Fibroblast of villous mesenchyme (primary cell): ENCODE results near the gene RBM7. TPM values are rescaled to one million over a fixed set of nuclear protein-coding genes. Genes with fewer than 3 reads are reported as not detected.
A peak's percentile ranks its signal among the peaks of the same experiment; 100 is the strongest.

Experiments
- DNase-seq: peaks from one replicate; pipeline ENCODE4 v3.0.0-alpha.2; 2010; ENCODE audit warnings: low read depth
- H3K4me3 ChIP-seq: 2 replicates; pipeline ENCODE4 v1.5.1; 2011; ENCODE audit warnings: low read depth, mild to moderate bottlenecking, low read length
- total RNA-seq: library from RNA; depleted of rRNA; stranded (reverse); fragments of >200 nt; gene quantifications from 2 replicates; pipeline ENCODE4 v1.2.3, GENCODE V29; 2012
- TF ChIP-seq, protein P1 (sequence below): IDR thresholded peaks from 2 replicates; pipeline ENCODE4 v1.5.1; 2012; ENCODE audit warnings: low read depth, mild to moderate bottlenecking, low read length; ENCODE audit not compliant: insufficient read depth

RBM7 gene
- total RNA-seq, 1 donor, result 53.1 TPM

DNA sequence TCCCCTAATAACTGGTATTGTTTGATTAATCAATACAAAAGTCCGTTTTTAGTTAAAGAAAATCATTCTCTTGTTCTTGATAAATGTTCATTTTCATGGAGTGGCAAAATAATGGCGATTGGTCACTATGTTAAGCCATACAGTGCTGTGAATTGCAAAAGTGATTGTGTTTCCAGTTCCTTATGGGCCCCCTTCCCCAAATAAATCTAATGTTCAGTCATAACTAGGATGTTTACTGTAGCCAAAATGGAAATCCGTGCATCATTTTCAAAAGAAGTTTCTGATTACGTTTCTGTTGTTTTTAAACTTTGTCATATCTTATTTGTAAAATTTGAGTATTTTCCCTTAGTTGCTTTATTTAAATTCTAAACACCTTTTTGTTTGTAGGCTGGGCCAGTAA lies 845 bp downstream of the RBM7 start:
- TF ChIP-seq, protein P1, sequence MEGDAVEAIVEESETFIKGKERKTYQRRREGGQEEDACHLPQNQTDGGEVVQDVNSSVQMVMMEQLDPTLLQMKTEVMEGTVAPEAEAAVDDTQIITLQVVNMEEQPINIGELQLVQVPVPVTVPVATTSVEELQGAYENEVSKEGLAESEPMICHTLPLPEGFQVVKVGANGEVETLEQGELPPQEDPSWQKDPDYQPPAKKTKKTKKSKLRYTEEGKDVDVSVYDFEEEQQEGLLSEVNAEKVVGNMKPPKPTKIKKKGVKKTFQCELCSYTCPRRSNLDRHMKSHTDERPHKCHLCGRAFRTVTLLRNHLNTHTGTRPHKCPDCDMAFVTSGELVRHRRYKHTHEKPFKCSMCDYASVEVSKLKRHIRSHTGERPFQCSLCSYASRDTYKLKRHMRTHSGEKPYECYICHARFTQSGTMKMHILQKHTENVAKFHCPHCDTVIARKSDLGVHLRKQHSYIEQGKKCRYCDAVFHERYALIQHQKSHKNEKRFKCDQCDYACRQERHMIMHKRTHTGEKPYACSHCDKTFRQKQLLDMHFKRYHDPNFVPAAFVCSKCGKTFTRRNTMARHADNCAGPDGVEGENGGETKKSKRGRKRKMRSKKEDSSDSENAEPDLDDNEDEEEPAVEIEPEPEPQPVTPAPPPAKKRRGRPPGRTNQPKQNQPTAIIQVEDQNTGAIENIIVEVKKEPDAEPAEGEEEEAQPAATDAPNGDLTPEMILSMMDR, result no peak
- DNase-seq, result peak; percentile 34
- H3K4me3 ChIP-seq, result peak overlapping the region; percentile 90

DNA sequence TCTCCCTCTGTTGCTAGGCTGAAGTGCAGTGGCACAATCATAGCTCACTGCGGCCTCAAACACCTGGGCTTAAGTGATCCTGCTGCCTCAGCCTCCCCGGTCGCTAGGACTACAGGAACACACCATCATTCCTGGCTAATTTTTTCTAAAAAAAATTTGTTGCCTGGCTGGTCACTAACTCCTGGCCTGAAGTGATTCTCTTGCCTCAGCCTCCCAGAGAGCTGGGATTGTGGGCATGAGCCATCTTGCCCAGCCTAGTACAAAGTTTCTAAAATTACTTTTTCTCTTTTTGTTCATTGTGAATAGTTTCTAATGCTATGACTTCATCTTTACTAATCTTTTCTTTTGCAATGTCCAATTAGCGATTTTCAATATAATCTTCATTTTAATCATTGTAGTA lies 12.5 kb downstream of the RBM7 start:
- TF ChIP-seq, protein P1, result no peak
- no peak overlapping the region for H3K4me3 ChIP-seq
- no peak for DNase-seq

DNA sequence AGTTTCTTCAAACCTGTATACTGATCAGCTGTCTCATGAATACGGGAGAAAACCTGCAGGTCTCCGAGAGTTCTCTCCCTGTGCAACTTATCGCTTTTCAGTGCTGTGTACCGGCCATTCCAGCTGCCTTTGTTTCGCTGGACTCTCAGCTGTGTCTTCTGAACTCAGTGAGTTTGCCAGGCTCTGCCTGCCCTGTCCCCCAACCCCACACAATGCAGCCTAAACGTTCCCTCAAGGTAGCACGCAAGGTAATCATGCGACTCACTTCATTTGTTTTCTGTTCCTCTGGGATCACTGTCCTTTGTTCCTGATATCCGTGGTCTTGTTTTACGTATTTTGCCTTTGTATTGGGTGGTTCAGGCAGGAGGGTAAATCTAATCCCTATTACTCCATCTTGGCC lies 13.5 kb downstream of the RBM7 start:
- H3K4me3 ChIP-seq, result no peak overlapping the region
- TF ChIP-seq, protein P1, result no peak
- no peak for DNase-seq

DNA sequence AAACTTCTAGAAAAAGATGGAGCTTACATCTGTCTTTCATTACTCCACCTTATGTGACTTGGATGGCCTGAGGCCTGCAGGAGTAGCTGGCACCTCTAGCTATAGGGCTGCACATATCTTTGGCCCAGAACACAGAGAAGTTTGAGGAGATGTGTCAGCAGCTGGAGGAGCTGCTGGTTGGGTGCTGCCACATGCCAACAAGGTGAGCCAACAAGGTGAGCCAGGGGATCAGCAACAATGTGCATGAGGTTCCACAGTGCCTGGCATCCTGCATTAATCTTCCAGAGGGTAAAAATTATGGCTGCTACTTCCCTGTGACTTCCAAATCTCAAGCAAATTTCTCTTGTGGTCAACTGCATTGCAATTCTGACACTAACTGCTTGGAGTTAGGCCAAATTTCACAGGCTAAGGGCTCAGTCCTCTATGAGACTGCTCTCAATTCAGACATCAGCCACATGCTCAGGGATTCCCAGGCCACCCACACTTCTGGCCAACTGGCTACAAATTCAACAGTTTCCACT lies 16.0 kb downstream of the RBM7 start:
- H3K4me3 ChIP-seq, result no peak overlapping the region
- DNase-seq, result peak; percentile 49
- TF ChIP-seq, protein P1, result no peak

DNA sequence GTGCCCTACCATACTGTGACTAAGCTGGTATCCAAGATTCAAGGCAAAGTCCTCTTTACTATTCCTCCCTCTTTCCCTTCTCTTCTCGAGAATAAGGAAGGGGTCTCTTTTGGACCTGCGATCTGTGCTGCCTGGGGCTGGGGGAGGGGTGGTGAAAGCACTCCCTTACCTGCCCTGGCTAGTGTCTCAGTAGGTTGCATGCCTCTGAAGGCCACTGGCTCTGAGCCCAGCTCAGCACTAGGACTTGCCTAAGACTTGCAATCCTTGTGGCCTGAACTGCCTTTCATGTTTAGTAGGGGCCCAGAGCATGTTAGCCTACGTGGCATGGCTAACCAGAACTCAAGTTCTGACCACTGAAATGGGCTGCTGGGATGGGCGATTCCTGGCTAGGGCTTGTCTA lies 25.8 kb downstream of the RBM7 start:
- no peak overlapping the region for H3K4me3 ChIP-seq
- TF ChIP-seq, protein P1, result no peak
- DNase-seq, result no peak

DNA sequence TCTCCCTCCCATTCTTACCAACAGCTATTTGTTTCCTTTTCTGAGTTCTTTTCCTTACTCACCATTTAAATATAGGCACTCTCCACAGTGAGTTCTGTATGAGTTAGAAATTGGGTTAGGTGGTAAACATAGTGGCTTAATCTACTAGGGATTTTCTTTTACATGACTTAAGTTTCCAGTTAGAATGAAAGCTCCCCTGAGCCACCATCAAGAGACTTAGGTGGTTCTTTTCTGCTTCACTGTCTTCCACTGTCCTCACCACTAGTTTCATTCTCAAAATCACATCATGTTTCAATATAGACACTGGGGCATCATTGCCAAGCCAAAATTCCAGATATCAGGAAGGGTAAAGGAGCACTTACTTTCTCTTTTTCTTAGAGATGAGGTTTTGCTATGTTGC lies 29.8 kb downstream of the RBM7 start:
- TF ChIP-seq, protein P1, result no peak
- H3K4me3 ChIP-seq, result no peak overlapping the region
- no peak for DNase-seq

DNA sequence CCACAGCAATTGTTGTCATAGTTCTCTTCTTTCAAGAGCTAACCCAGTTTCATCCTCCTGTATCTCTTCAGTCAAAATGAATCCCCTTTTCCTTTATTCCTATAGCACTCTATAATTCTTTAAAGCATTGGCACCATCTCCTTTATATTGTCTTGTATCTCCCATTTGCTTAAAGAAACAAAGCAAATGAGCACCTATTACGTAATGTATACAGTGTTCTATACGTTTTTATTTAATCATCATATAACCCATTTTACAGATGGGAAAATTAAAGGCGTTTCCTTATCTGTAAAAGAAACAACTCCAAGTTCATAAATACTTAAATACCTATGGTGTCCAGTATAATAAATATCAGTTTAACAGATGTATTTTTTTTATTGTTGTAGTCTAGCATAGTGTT lies 32.4 kb downstream of the RBM7 start:
- TF ChIP-seq, protein P1, result no peak
- no peak overlapping the region for H3K4me3 ChIP-seq
- no peak for DNase-seq
